Esophagus muscularis mucosa (tissue), 4 donors: ENCODE measurements around the gene TEAD2. TPM values are rescaled to one million over a fixed set of nuclear protein-coding genes. Genes with fewer than 3 reads are reported as not detected.
A peak's percentile ranks its signal among the peaks of the same experiment; 100 is the strongest.

ENCODE experiments used
- DNase-seq: peaks from one replicate; pipeline ENCODE4 v3.0.0-alpha.2; 2017; ENCODE audit errors: extremely low spot score
- H3K27ac ChIP-seq, 4 donors: fragments of 200-600 bp; sonication (generic); replicated peaks in 1 of 4; 1 replicate in 3 of 4; 2 replicates in 1 of 4; pipeline ENCODE4 v1.5.1; 2016 to 2019; ENCODE audit warnings: mild to moderate bottlenecking in 1 of 4
- H3K27me3 ChIP-seq, 4 donors: fragments of 200-600 bp; sonication (generic); one replicate each; pipeline versions ENCODE4 v1.5.1 to v1.6.0; 2016 to 2019
- H3K36me3 ChIP-seq, 4 donors: fragments of 200-600 bp; sonication (generic); one replicate each; pipeline ENCODE4 v1.5.1; 2016 to 2019
- H3K4me1 ChIP-seq, 4 donors: fragments of 200-600 bp; sonication (generic); one replicate each; pipeline ENCODE4 v1.5.1; 2016 to 2019
- H3K4me3 ChIP-seq, 4 donors: fragments of 200-600 bp; sonication (generic); 1 replicate in 2 of 4; 2 replicates in 2 of 4; pipeline ENCODE4 v1.5.1; 2016 to 2019; ENCODE audit warnings: mild to moderate bottlenecking in 4 of 4, moderate library complexity in 1 of 4
- H3K9me3 ChIP-seq, 4 donors: fragments of 200-600 bp; sonication (generic); 1 replicate in 3 of 4; 2 replicates in 1 of 4; pipeline ENCODE4 v1.5.1; 2016 to 2019
- CTCF ChIP-seq, 3 experiments: fragments of 200-600 bp in 2 of 3; fragments of 450-650 bp in 1 of 3; sonication (generic) in 2 of 3; IDR thresholded peaks; one replicate each; pipeline ENCODE4 v1.5.1; 2017 to 2019; ENCODE audit warnings: antibody characterized with exemption in 3 of 3, mild to moderate bottlenecking in 2 of 3, moderate library complexity in 1 of 3
- EP300 ChIP-seq: sonication (generic); formaldehyde crosslinking; IDR thresholded peaks from one replicate; pipeline ENCODE4 v1.6.1; 2017; ENCODE audit warnings: antibody characterized with exemption
- POLR2A ChIP-seq: fragments of 450-650 bp; IDR thresholded peaks from one replicate; pipeline ENCODE4 v1.6.1; 2017; ENCODE audit warnings: antibody characterized with exemption, moderate library complexity, mild to moderate bottlenecking, low read depth
- POLR2AphosphoS5 ChIP-seq, 2 donors: sonication (generic); formaldehyde crosslinking; IDR thresholded peaks; one replicate each; pipeline ENCODE4 v1.6.1; 2017; ENCODE audit warnings: antibody characterized with exemption in 2 of 2
- WGBS: methylation state at CpG from one replicate; pipeline ENCODE4 v1.1.5; 2018; 5-methylcytosine and 5-hydroxymethylcytosine counted together
- intact Hi-C: fragments of 100-400 bp; cut with DNase I; formaldehyde crosslinking; loops from one replicate; pipeline ENCODE4 v1.15.1; 2023
- total RNA-seq, 4 donors: library from RNA; depleted of rRNA; stranded (reverse); fragments of >200 nt; gene quantifications; one replicate each; pipeline versions ENCODE4 v1.1.0 to v1.2.1, GENCODE V29; 2016

TEAD2 gene
- total RNA-seq, 4 donors from 2014 or later, result 40.7 to 73.2 (median 60.5) TPM

GRCh38 chr19:49389406-49389805 is 27.2 kb upstream of the TEAD2 start:
- no peak for DNase-seq
- Histone ChIP-seq H3K36me3 (no peaks in the 10 kb centered on the region), H3K9me3 (no peaks in the 10 kb centered on the region), H3K4me1 (peaks cover 0 to 14% (median 8%) of the 10 kb centered on the region in 4 donors), H3K27me3 (peaks cover 0 to 58% (median 0%) of the 10 kb centered on the region in 4 donors), H3K27ac (no peak overlapping the region), H3K4me3 (no peak overlapping the region)
- intact Hi-C loops, result no loop called here
- 81% methylated on average over 10 of the region's 20 CpGs for WGBS
- TF ChIP-seq CTCF (IDR thresholded peaks at IDR 0.05), result no peak
- TF ChIP-seq POLR2AphosphoS5 (IDR thresholded peaks at IDR 0.05), result no peak
- no peak for TF ChIP-seq POLR2A
- TF ChIP-seq EP300, result no peak

DNA sequence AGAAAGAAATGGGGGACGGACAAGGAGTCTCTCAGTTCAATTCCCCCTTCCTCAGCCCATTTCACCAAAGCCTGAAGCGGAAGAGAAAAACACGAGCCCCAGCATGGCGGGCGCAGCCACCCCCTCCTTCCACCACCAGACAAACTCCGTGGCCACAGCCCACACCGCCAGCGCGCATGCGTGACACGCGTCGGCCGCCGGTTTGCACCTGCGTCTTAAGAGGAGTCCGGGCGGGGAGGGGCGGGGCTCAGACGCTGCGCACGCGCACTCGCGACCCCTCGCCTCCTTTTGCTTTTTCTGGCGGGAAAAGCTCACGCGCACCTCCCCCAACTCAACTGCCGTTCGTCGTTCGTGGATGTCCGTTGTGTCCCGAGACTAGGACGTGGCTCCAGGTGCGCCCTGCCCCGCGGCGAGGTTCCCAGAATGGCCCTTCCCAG is 25.7 kb upstream of the TEAD2 start, which contains the start of gene KASH5:
TSS of gene KASH5 (plus strand) at position 314 of the 437 bp plus-strand sequence. CDS start 2,635 bp downstream, outside the sequence.
- Histone ChIP-seq H3K9me3 (peaks cover 0 to 5% (median 2%) of the 10 kb centered on the region in 4 donors), H3K36me3 (no peaks in the 10 kb centered on the region), H3K4me1 (peaks cover 0 to 14% (median 8%) of the 10 kb centered on the region in 4 donors), H3K27me3 (peaks cover 0 to 44% (median 0%) of the 10 kb centered on the region in 4 donors), H3K4me3 (peak within 1 kb of the TSS; percentile 22 to 30 (median 26)), H3K27ac (no peak within 1 kb of the TSS)
- no peak for DNase-seq
- intact Hi-C loops, result no loop called here
- WGBS, result 53% methylated on average over 40 of the region's 40 CpGs
- TF ChIP-seq POLR2AphosphoS5 (IDR thresholded peaks at IDR 0.05) (peak in 1 of 2 donors; percentile 40), CTCF (IDR thresholded peaks at IDR 0.05) (no peak), EP300 (no peak)

DNA sequence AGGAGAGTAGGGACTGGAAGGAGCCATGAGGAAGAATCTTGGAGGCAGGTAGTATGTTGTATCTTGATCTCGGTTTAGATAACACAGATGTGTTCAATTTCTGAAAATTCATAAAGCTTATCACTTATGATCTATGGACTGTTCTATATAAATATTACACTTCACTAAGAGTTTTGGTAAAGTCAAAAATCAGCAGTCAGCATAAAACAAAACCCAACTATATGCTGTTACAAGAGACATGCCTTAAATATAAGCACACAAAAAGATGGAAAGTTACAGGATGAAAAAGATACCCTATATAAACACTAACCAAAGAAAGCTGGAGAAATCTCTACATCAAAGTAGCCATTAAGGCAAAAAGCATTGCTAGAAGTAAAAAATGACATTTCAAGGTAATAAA is 21.4 kb upstream of the TEAD2 start:
- H3K27ac ChIP-seq, result no peak overlapping the region
- intact Hi-C loops, result no loop called here
- peaks cover 0 to 20% (median 0%) of the 10 kb centered on the region in 4 donors for H3K27me3 ChIP-seq
- no peak for DNase-seq
- no peaks in the 10 kb centered on the region for H3K36me3 ChIP-seq
- peaks cover 0 to 18% (median 14%) of the 10 kb centered on the region in 4 donors for H3K9me3 ChIP-seq
- WGBS, result 82% methylated on average over 1 of the region's 1 CpG
- peaks cover 0 to 10% (median 7%) of the 10 kb centered on the region in 4 donors for H3K4me1 ChIP-seq
- H3K4me3 ChIP-seq, result no peak overlapping the region
- TF ChIP-seq EP300 (no peak), CTCF (IDR thresholded peaks at IDR 0.05) (no peak), POLR2AphosphoS5 (IDR thresholded peaks at IDR 0.05) (no peak), POLR2A (no peak)

- WGBS, result 88% methylated on average over 5 of the region's 5 CpGs
- Histone ChIP-seq H3K4me1 (peaks cover 0 to 2% (median under 1%) of the 10 kb centered on the region in 4 donors), H3K27me3 (peaks cover 0 to 12% (median 0%) of the 10 kb centered on the region in 4 donors), H3K27ac (no peak overlapping the region), H3K36me3 (no peaks in the 10 kb centered on the region), H3K4me3 (no peak overlapping the region), H3K9me3 (peaks cover 0 to 18% (median 14%) of the 10 kb centered on the region in 4 donors)
- no peak for DNase-seq
- TF ChIP-seq EP300 (no peak), POLR2AphosphoS5 (IDR thresholded peaks at IDR 0.05) (no peak), POLR2A (no peak)
- intact Hi-C loops, result no loop called here
Measured at GRCh38 chr19:49382639-49383038, 20.4 kb upstream of the TEAD2 start.

DNA sequence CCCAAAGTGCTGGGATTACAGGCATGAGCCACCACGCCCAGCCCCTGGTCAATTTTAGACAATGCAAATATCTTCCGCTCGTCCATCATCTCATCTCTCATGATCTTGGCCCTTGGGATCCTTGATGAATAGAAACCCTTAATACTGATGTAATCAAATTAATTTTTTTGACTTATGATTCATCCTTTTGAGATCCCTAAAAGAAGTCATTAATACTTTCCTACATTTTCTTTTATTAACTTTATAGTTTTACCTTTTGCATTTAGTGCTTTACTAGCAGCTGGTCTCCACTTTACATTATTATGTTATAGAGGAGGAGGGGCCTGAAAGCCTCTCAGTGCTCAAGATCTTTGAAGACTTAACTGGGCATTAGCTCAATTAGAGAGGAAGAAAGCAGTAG is 18.2 kb upstream of the TEAD2 start:
- 95% methylated on average over 3 of the region's 3 CpGs for WGBS
- Histone ChIP-seq H3K36me3 (no peaks in the 10 kb centered on the region), H3K4me1 (no peaks in the 10 kb centered on the region), H3K27me3 (peaks cover 0 to 13% (median 0%) of the 10 kb centered on the region in 4 donors), H3K9me3 (peaks cover 0 to 18% (median 14%) of the 10 kb centered on the region in 4 donors), H3K27ac (no peak overlapping the region), H3K4me3 (no peak overlapping the region)
- DNase-seq, result no peak
- intact Hi-C loops, result no loop called here
- no peak for TF ChIP-seq CTCF (IDR thresholded peaks at IDR 0.05)
- no peak for TF ChIP-seq POLR2A
- no peak for TF ChIP-seq EP300
- TF ChIP-seq POLR2AphosphoS5 (IDR thresholded peaks at IDR 0.05), result no peak
